Kidney glomerular epithelial cell (primary cell): ENCODE data around the gene CTSD.
"Not testable (repeated sequence)": the region's sequence is repeated elsewhere in the genome, so short reads cannot be mapped to it uniquely, and the experiment has no call there.

Experiments used
- DNase-seq: peaks from one replicate; lab custom pipeline; 2025; lab: John Stamatoyannopoulos, UW

Gene CTSD

DNA sequence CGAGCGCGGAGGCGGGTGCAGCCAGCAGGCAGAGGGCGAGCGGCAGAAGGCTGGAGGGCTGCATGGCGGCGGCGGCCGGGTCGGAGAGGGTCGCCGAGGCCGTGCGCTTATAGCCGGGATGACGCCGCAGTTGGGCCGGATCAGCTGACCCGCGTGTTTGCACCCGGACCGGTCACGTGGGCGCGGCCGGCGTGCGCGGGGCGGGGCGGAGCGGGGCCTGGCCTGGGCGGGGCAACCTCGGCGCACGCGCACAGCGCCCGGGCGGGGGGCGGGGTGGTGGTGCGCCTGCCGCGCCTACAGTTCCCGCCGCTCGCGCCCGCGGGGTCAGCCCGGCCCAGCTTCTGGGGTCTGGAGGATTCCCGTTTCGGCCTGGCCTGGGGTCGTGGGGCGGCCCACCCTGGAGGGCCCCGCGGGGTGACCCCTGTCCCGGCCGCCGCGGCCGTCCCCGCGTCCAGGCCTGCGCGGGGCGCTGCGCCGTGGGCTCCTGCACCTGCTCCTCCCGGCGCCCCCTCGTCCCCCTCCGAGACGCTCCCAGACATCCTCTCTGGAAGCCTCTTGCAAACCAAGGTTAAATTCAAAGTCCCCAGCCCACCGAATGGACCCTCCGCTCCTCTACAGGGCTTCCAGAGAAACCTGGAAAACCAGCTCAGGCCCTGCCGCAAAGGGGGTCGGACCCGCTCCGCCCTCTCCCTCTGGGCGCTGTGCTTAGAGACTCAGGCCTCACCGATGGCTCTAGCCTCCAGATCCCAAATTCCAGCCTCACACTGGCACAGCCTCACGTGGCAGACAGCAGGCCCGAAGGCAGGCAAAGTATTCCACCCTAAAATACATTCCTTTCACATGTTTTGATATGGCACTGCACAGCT, at the start of gene CTSD:
Gene CTSD (minus strand): TSS at position 132 of the 866 bp plus-strand sequence. CDS start 68 bp downstream, at position 64.
- peak; percentile 45 for DNase-seq

DNA sequence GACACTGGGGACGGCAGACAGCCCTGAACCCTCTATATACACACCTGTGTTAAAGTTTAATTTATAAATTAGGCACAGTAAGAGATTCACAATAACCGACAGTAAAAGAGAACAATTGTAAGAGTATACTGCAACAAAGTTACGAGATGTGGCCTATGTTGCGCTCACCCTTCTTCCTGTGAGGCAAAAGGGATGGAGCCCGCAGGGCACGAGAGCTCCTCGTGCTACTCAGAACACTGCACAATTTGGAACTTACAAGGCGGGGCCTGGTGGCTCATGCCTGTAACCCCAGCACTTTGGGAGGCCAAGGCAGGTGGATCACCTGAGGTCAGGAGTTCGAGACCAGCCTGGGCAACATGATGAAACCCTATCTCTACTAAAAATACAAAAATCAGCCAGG, 49.6 kb upstream of the CTSD start:
- DNase-seq = not testable (repeated sequence)

DNA sequence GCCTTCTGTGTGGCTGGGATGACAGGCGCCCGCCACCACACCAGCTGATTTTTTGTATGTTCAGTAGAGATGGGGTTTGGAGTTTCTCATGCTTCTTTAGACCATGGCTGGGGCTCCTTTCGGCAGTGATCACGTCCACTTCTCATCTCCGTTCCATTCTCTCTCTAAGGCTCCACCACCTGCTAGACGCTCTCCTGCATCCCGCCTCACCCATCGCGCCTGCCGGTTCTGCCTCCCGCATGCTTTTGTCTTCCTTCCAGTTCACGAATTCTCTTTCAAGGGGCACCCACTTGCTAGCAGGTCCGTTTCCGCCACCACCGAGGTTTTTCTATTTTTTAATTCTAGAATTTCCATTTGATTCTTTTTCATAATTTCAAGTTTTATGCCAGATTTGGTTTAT, 49.1 kb upstream of the CTSD start:
- DNase-seq = no peak

DNA sequence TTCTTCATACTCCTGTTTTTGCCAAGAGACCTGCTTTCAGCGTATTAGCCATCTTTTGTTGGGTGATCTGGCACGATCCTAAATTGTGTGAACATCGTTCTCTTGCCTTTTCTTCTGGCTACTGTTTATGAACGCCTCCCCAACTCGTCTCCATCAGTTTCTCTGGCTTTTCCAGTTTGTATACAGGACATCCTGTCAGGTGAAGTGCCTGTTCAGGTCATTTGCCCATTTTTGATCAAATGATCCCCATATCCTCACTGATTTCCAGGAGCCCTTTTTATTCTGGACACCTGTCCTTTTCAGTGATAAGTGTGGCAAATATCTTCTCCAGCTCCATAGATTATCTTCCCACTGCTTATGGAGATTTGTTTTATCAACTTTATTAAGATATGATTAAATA, 48.5 kb upstream of the CTSD start:
- no peak for DNase-seq

DNA sequence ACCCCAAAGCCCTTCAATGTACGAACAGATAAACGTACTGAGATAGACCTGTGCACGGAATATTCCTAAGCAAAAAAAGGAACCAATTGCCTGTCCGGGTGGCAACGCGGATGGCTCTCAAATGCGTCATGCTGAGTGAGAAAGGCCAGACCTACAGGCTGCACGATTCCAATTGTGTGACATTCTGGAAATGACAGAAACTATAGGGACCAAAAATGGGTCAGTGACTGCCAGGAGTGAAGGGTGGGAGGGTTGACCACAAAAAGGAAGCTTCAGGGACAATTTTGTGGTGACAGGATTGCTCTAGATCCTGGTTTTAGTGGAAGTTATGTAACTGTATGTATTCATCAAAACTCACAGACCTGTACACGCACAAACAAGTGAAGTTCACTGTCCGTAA, 47.0 kb upstream of the CTSD start:
- DNase-seq = no peak

DNA sequence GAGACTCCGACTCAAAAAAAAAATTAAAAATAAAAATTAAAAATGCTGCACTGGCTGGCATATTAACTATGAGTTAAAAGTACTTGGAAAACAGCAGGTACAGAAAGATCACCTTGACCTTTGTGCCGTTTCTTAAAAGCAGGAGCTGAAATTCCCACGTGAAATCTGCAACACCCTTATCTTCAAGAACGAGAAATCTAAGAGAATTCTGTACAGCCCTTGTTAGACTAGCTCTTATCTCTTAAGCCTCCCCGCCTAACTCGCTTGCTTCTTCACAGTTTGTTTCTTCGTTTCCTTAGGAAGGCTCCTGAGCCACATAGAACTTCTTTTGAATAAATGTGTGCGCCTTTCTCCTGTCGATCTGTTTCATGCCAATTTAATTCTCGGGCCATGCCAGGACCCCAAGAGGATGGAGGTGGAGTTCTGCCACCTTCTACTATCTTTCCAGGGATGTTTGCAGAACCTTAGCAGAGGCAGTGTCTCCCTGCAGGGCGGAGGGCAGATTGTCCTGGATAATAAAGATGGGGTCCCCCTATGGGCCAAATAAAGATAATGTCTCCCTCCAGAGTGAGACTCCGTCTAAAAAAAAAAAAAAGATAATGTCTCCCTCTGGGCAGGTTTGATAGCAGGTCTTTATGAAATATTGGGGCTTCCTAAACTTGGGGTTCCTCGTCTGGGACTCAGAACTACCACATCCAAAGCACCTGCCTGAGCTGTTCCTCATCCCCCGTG, 43.7 kb upstream of the CTSD start:
- DNase-seq = no peak

DNA sequence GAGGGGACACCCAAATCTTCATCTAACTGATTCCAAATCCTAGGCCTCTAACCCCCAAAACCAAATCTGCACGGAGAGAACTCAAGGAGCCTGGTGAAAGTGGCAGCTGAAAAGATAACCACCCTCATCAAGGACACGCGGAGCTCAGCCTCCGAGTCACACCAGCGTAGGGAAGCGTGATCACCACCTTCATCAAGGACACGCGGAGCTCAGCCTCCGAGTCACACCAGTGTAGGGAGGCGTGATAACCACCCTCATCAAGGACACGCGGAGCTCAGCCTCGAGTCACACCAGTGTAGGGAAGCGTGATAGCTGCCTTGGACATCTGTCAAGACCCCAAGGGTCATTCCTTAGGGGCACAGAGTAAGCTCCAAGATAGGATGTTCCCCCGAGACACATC, 41.8 kb upstream of the CTSD start:
- no peak for DNase-seq

DNA sequence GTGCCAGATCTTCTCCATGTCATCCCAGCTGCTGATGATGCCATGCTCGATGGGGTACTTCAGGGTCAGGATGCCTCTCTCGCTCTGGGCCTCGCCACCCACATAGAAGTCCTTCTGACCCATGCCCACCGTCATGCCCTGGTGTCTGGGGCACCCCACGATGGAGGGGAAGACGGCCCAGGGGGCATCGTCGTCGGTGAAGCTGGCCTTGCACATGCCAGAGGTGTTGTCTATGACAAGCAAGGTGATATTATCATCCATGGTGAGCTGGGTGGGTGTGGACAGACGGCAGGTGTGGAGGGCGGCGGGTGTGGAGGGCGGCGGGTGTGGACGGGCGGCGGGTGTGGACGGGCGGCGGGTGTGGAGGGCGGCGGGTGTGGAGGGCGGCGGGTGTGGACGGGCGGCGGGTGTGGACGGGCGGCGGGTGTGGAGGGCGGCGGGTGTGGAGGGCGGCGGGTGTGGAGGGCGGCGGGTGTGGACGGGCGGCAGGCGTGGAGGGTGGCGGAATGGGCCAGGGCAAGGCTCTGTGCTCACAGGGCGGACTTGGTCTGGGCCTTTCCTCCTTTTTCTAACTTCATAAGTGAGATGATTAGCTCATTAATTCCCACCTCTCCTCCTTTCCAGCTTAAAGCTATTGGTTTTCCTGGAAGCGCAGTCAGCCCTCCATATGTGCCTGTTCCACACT, 40.2 kb upstream of the CTSD start:
- DNase-seq = not testable (repeated sequence)

DNA sequence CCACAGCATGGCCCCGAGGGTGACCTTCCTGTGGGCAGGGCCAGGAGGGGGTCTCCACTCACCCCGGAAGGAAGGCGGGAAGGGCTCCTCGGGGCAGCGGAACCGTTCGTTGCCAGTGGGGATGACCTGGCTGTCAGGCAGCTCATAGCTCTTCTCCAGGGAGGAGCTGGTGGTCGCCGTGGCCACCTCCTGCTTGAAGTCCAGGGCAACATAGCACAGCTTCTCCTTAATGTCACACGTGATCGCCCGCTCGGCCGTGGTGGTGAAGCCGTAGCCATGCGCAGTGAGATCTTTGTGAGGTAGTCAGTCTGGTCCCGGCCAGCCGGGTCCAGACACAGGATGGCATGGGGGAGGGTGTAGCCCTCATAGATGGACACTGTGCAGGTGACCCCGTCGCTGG, 39.5 kb upstream of the CTSD start:
- DNase-seq = no peak

DNA sequence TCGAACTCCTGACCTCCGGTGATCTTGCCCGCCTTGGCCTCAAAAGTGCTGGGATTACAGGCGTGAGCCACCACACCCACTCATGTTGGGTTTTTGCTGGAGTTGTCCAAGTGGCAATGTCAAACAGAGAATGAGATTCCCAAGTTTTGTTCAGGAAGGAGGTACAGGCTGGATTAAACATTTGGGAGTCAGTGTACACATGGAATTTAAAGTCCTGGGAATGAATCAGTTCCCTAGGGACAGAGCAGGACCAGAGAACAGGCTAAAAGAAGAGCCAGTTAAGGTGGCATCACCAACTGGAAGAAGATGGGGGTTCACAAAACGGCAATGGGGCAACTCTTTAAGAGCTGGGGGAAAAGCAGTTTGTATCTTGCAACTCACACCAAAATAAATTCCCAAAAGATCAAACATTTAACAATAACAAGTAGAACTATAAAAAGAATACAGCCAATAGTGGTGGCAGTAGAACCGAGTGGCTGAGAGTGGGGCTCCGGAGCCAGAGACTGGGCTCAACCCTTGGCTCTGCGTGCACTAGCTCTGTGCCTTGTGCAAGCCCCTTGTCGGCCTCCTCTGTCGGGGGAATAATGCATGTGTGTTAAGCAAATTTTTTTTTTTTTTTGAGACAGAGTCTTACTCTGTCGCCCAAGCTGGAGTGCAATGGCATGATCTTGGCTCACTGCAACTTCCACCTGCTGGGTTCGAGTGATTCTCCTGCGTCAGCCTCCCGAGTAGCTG, 33.8 kb upstream of the CTSD start:
- no peak for DNase-seq

DNA sequence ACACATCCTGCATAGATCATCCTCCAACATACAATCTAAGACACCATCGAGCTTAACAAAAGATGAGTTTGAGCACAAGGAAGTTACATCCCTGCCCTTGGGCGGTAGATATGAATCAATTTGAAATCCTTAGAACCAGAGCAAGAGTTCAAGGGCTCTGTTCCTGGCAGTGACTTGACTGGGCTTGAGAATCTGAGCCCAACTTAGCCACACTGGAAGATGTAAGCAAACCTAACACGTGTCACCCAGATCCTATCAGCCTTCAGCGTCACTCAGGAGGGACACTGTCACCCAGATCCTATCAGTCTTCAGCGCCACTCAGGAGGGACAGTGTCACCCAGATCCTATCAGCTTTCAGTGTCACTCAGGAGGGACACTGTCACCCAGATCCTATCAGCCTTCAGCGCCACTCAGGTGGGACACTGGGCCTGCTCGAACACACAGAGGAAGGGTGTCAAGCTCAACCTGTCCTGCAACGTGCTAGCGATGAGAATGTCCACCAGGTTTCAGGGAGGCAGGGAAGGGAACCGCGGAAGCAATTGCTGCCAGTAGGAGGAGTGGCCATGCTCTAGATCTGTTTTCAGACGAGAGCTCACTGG, 32.8 kb upstream of the CTSD start:
- DNase-seq = no peak

DNA sequence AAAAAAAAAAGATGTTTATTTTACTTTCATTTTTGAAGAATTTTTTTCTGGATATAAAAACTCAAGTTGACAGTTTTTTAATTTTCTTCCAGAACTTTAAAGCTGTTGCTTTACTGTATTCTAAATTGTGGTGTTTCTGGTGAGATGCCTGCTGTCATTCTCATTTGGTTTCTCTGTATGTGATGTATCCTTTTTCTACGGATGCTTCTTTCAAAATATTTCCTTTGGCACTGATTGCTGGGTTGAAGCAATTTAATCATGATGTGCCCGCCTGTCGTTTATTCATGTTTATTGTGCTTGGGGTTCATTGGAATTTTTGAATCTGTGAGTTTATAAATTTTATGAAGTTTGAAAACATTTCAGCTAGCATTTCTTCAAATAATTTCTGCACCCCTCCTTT, 29.4 kb upstream of the CTSD start:
- DNase-seq = no peak

DNA sequence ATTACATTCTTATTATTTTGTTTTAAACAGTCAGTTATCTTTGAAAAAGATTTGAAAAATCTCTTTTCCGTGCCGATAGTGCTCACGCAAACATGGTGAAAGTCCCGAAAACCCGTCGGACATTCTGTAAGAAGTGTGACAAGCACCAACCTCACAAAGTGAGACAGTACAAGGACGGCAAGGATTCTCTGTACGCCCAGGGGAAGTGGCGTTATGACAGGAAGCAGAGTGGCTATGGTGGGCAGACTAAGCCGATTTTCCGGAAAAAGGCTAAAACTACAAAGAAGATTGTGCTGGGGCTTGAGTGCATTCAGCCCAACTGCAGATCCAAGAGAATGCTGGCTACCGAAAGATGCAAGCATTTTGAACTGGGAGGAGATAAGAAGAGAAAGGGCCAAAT, 28.7 kb upstream of the CTSD start:
- no peak for DNase-seq

DNA sequence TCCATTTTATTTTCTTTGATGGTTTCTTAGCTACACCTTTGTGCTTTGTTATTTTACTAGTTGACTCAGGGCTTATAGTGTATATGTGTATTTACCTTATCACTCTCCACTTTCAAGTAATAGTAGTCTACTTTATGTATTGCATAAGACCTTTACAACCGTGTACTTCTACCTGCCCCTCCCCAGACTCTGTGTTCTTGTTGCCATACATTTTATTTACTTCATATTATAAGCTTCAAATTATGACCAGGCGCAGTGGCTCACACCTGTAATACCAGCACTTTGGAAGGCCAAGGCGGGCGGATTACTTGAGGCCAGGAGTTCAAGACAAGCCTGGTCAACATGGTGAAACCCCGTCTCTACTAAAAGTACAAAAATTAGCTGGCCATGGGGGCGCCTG, 28.2 kb upstream of the CTSD start:
- DNase-seq = no peak

DNA sequence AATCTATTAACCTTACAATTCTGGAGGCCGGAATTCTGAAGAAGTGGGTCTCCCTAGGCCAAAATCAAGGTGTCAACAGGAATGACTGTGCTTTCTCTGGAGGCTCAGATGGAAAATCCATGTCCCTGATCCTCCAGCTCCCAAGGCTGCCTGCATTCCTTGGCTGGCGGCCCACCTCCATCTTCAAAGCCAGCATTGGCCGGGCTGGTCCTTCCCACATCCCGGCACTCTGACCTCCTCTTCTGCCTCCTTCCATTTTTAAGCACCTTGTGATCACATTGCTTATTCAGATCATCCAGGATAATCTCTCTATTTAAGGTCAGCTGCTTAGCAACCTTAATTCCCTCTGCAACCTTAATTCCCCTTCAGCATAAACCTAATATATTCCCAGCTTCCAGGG, 22.7 kb upstream of the CTSD start:
- DNase-seq = no peak

DNA sequence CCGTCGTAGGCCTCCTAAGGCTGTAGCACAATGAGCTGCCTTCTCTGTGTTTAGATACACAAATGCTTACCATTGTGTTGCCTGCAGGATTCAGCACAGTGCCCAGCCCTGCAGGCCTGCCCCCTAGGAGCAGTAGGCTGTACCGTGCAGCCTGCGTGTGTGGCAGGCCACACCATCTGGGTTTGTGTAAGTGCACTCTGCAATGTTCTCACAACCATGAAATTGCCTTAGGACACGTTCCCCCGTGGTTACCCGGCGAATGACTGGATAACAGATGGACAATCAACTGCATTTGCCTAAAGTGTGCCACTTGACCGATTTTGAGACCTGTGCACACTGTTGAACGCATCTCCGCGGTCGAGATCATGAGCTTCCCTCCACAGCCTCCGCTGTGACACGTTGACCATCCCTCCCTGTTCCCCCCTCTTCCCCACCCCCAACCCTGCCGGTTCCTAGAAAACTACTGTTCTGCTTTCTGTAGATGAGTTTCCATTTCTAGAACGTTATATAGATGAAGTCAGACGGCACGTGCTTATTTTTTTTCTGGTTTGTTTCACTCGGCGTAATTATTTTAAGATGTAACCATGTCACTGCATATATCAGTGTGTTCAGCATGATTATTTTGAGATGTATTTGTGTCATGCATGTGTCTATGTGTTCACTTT, 22.2 kb upstream of the CTSD start:
- no peak for DNase-seq

DNA sequence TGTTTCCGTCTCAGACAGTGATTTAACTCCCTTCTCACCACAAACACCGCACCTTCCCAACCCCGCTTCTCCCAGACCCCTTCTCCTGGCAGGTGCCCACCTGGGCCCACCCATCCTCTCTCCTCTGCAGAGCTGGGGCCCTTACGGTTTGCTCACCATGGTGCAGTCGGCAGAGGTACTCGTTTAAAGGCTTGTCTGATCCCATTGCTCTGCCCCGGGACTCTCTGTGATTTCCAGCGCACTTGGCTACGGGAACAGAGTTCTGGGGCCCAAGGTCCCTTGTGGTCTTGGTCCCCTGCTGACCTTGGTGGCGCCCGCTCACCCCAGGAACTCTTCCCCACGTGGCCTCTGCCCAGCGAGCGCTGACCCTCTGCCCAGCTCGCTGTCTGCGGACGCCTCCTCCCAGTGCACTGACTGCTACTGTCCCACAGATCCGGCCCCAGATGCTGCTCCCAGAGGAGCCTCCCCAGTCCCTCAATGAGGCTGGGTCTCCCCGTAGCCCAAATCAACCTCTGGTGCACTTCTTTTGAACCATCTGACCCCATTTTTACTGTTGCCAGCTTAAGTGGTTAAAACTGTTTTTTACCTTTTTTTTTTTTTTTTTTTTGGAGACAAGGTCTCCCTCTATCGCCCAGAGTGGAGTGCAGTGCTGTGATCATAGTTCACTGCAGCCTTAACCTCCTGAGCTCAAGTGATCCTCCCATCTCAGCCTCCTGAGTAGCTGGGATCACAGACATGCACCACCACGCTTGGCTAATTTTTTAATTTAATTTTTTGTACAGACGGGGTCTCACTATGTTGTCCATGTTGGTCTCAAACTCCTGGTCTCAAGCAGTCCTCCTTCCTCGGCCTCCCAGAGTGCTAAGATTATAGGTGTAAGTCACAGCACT, 21.3 kb upstream of the CTSD start:
- DNase-seq = no peak

DNA sequence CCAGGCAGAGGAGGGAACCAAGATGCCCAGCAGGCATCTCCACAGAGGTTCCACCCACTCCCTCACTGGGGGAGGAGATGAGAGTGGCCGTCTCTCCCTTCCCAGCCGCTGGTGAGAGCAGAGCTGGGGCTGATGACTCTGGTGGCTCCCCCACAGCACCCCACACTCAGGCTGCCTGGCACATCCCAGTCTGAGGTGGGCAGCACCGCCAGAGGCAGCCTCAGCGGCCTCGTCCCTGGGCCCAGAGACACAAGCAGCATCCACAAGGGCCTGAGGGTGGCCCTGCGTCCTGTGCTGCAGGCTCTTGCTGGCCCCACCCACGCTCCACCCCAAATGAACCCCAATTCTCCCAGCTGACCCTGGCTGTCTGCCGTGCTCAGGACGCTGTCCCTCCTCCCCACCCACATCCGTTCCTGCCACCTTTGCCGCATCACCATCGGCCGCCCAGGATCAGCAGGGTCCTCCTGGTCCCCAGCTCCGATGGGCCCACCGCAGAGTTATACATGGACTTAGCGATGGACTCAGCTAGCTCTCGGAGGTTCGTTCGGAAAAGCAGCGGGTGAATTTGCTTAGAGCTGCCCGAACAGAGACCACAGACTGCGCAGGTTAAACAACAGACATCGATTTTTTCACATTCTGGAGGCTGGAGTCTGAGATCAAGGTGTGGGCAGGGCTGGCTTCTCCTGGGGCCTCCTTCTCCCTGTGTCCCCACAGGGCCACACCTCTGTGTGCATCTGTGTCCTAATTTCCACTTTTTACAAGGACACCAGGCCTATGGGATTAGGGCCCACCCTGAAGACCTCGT, 20.2 kb upstream of the CTSD start:
- no peak for DNase-seq
